Muscle of arm (tissue), 12 donors: Measurements from ENCODE around the gene FAM186B. TPM values are rescaled to one million over a fixed set of nuclear protein-coding genes. Genes with fewer than 3 reads are reported as not detected.
"Not testable (repeated sequence)": the region's sequence is repeated elsewhere in the genome, so short reads cannot be mapped to it uniquely, and the experiment has no call there.

Experiments used
- DNase-seq: peaks from one replicate; pipeline ENCODE4 v3.0.0-alpha.2; 2013
- polyA plus RNA-seq, 12 donors: library from polyadenylated mRNA; unstranded; fragments of 120-200 nt; gene quantifications; one replicate each; pipeline ENCODE4 v1.2.1, GENCODE V29; 2013; ENCODE audit not compliant: insufficient read length in 12 of 12

The FAM186B gene
- polyA plus RNA-seq, 12 donors: 0.50 to 3.8 (median 1.4) TPM; not detected in 2

GRCh38 chr12:49635036-49635435, 29.6 kb upstream of the FAM186B start:
- no peak for DNase-seq

GRCh38 chr12:49633703-49634345, 28.4 kb upstream of the FAM186B start:
- no peak for DNase-seq

- DNase-seq: no peak
Measured at GRCh38 chr12:49632986-49633702, 27.7 kb upstream of the FAM186B start.

- no peak for DNase-seq
Measured at GRCh38 chr12:49632401-49632800, 27.0 kb upstream of the FAM186B start.

- DNase-seq: no peak
Measured at GRCh38 chr12:49631336-49631907, 26.0 kb upstream of the FAM186B start.

- no peak for DNase-seq
Measured at GRCh38 chr12:49627752-49628360, 22.4 kb upstream of the FAM186B start.

GRCh38 chr12:49626836-49627235, 21.4 kb upstream of the FAM186B start:
- DNase-seq: no peak

GRCh38 chr12:49626169-49626835, 20.9 kb upstream of the FAM186B start:
- no peak for DNase-seq

- DNase-seq: no peak
Measured at GRCh38 chr12:49624921-49625577, 19.6 kb upstream of the FAM186B start.

GRCh38 chr12:49623142-49623904, 17.9 kb upstream of the FAM186B start, which contains the start of gene PRPF40B:
Gene PRPF40B (plus strand): TSS chr12:49623561. CDS start chr12:49623591, 30 bp downstream.
- DNase-seq: peak; percentile 83

- no peak for DNase-seq
Measured at GRCh38 chr12:49622501-49623141, 17.2 kb upstream of the FAM186B start.

GRCh38 chr12:49621651-49622500, 16.4 kb upstream of the FAM186B start:
- no peak for DNase-seq

- no peak for DNase-seq
Measured at GRCh38 chr12:49619286-49619685, 13.8 kb upstream of the FAM186B start.

- DNase-seq: no peak
Measured at GRCh38 chr12:49618576-49618975, 13.1 kb upstream of the FAM186B start.

- no peak for DNase-seq
Measured at GRCh38 chr12:49616533-49617219, 11.2 kb upstream of the FAM186B start.

GRCh38 chr12:49615725-49616124, 10.3 kb upstream of the FAM186B start:
- DNase-seq: no peak

- no peak for DNase-seq
Measured at GRCh38 chr12:49612210-49612609, 6.8 kb upstream of the FAM186B start.

- DNase-seq: not testable (repeated sequence)
Measured at GRCh38 chr12:49610785-49611184, 5.3 kb upstream of the FAM186B start.

- no peak for DNase-seq
Measured at GRCh38 chr12:49609875-49610154, 4.4 kb upstream of the FAM186B start.
